ENCODE results near the gene OTP.
"Not testable (repeated sequence)": the region's sequence is repeated elsewhere in the genome, so short reads cannot be mapped to it uniquely, and the experiment has no call there.

Gene OTP

DNA sequence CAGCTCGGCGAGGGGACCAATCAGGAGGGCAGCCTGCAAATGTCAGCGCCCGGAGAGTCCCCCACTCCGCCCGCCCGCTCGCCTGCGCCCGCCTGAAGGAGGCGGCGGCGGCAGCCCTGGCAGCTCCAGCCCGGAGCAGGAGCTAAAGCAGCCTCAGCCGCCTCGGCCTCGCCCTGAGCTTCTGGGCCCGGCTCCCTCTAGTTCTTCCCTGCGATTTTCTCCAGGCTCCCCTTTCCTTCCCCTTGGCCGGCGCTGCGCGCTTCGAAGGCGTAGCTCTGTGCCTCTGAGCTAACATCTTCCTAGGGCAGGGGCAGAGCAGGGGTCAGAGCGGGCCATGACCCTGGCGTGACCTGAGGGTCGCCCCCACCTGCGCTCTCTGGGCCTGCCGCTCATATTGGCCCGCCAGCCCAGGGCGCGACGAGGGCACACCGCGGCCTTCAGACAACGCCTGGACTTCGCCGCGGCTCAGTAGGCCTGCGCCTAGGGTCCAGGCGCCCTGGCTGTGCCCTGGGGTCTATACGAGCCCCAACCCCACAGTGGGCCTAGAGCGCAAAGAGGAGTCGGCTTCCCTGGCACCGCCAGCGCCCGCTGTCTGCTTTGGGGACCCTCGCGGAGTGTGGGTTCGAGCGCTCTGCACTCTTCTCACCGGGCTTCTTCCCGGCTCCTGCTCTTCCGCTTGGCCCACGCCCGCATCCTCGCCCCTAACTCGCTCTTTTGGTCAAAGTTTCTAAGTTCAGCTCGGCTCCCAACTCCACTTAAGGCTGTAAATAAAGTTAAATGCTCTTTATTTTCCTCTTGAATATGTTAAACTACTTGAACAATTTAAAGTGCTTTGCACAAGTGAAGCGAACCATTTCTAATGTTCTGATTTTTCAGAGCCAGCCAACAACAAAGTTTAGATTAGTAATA is 504 bp upstream of the OTP start:
- DNase-seq: peak in 1 of 6 experiments; percentile 26

DNA sequence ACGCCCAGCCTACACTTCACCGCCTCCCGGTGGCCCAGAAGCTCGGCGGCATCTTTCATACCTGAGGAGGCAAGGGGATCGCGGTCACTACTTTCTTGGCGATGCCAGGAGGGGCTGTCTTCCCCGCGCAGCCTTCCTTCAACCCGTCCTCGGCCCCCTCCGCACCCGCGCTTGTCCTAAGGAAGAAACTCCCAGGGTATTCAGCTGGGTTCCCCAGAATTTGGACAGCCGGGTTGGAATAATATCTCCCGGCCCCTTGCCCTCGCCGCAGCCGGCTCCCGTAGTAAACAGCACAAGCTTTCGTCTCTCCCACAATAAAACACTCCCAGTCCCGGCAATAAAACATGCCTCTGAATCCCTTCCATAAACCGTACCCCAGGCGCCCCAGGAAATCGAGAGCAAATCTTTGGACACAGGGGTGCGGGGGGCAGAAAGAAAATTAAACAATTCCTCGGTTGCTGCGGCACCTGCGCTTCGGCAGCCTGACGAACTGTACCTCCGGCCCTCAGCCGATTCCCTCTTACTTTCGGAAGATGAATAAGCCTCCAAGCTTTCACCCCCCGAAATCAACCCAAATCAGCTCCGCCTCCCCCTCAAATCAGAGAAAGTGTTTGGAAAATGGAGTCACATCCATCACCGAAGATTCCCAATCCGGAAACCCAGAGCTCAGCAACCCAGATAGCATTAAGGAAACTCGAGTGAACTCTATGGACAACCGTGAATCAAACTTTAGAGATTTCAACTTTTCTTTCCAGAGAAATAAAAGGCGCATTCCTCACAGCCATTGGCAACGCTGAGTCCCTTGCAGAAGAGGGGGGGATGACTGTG is 1.1 kb downstream of the OTP start:
- peak in 1 of 6 experiments; percentile 42 for DNase-seq

GRCh38 chr5:77636641-77637169 is 1.8 kb downstream of the OTP start:
- no peak for DNase-seq

- peak in 1 of 6 experiments; percentile 41 for DNase-seq
Observed at GRCh38 chr5:77635917-77636640, 2.4 kb downstream of the OTP start.

GRCh38 chr5:77635067-77635916 is 3.2 kb downstream of the OTP start:
- peak in 1 of 6 experiments; percentile 18 for DNase-seq

- no peak for DNase-seq
Observed at GRCh38 chr5:77633709-77634108, 4.8 kb downstream of the OTP start.

DNA sequence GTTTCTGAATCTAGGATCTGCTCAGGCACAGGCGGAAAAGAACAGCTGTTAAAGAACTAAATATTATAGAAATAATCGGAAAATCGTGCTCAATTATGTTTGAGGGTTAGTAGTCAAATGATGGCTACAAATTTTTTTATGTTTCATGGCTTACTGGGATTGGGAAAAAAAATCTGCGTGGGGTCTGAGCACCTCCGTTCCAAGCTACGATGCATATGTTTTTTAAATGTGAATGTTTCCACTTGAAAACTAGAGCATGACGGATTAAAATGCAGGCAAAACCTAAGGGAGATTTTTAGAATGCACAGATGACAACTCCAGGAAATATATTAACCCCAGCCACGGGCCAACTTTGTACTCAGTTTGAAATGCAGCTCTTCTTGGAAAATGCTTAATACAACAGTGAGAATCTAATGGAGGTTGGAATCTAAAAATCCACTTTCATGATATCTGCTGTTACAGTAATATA is 5.3 kb downstream of the OTP start:
- peak in 1 of 6 experiments; percentile 26 for DNase-seq

- peak in 1 of 6 experiments; percentile 32 for DNase-seq
Observed at GRCh38 chr5:77632526-77633206, 5.8 kb downstream of the OTP start.

- peak in 2 of 6 experiments; percentile 12 to 40 for DNase-seq
Observed at GRCh38 chr5:77630114-77630680, 8.3 kb downstream of the OTP start.

DNA sequence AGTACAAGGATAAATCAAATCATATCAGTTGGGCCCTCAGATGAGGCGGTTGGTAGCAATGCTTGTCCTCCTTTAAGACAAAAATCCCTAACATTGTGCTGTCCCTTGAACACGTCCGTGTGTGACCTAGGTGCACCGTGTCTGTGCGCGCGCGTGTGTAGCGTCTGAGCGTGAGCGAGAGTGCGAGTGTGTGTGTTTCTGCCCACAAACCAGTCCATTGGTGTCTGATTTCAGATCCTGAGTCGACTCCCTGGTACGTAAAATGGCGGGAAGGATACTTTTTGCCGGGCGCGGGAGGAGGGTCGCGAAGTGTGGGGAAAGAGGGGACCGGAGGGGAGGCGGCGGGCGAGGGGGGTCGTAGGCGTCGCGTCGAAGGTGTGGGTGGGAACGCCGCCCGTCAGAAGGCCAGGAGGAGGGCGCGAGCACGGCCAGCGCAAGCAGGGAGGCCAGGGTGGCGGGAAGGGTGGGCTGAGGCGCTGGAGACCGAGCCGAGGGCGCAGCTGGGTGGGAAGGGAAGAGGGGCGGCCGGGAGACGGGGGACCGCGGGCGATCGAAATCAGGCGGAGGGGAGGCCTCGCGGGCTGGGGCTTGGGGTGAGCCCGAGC is 8.9 kb downstream of the OTP start:
- DNase-seq: peak in 1 of 6 experiments; percentile 29

- peak in 1 of 6 experiments; percentile 32 for DNase-seq
Observed at GRCh38 chr5:77628840-77629508, 9.5 kb downstream of the OTP start.

- DNase-seq: no peak
Observed at GRCh38 chr5:77627869-77628674, 10.4 kb downstream of the OTP start.

GRCh38 chr5:77623203-77623740 is 15.2 kb downstream of the OTP start:
- no peak for DNase-seq

- no peak for DNase-seq
Observed at GRCh38 chr5:77621440-77621839, 17.1 kb downstream of the OTP start.

GRCh38 chr5:77620405-77620804 is 18.1 kb downstream of the OTP start:
- no peak for DNase-seq

- no peak for DNase-seq
Observed at GRCh38 chr5:77616920-77617319, 21.6 kb downstream of the OTP start.

DNA sequence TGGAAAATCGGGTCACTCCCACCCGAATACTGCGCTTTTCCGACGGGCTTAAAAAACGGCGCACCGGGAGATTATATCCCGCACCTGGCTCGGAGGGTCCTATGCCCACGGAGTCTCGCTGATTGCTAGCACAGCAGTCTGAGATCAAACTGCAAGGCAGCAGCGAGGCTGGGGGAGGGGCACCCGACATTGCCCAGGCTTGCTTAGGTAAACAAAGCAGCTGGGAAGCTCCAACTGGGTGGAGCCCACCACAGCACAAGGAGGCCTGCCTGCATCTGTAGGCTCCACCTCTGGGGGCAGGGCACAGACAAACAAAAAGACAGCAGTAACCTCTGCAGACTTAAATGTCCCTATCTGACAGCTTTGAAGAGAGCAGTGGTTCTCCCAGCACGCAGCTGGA is 29.6 kb downstream of the OTP start:
- not testable (repeated sequence) for DNase-seq

GRCh38 chr5:77607324-77607723 is 31.2 kb downstream of the OTP start:
- DNase-seq: no peak
